ENCODE measurements around the gene PDE4B.

Gene PDE4B

GRCh38 chr1:65890201-65890843, 97.6 kb downstream of the PDE4B start:
- DNase-seq: no peak

- DNase-seq: no peak
These were observed 102.3 kb downstream of the PDE4B start for GRCh38 chr1:65894738-65895605.

- no peak for DNase-seq
These were observed 104.0 kb downstream of the PDE4B start for GRCh38 chr1:65896721-65897120.

GRCh38 chr1:65897485-65897884, 104.8 kb downstream of the PDE4B start:
- no peak for DNase-seq

- no peak for DNase-seq
These were observed 112.0 kb downstream of the PDE4B start for GRCh38 chr1:65904681-65905083.

GRCh38 chr1:65910432-65910831, 117.7 kb downstream of the PDE4B start:
- DNase-seq: no peak

- DNase-seq: no peak
These were observed 119.0 kb downstream of the PDE4B start for GRCh38 chr1:65911679-65912078.

- no peak for DNase-seq
These were observed 125.9 kb downstream of the PDE4B start for GRCh38 chr1:65918564-65918963.

- no peak for DNase-seq
These were observed 128.8 kb downstream of the PDE4B start for GRCh38 chr1:65921446-65921845.

- no peak for DNase-seq
These were observed 131.8 kb downstream of the PDE4B start for GRCh38 chr1:65924471-65924870.

GRCh38 chr1:65938506-65938905, 145.8 kb downstream of the PDE4B start:
- DNase-seq: no peak

GRCh38 chr1:65939191-65939590, 146.5 kb downstream of the PDE4B start:
- DNase-seq: no peak

GRCh38 chr1:65939636-65940035, 146.9 kb downstream of the PDE4B start:
- no peak for DNase-seq

GRCh38 chr1:65940126-65940525, 147.4 kb downstream of the PDE4B start:
- DNase-seq: no peak

- no peak for DNase-seq
These were observed 149.8 kb downstream of the PDE4B start for GRCh38 chr1:65942476-65942875.

GRCh38 chr1:65946376-65946775, 153.7 kb downstream of the PDE4B start:
- DNase-seq: no peak

- DNase-seq: no peak
These were observed 154.3 kb downstream of the PDE4B start for GRCh38 chr1:65946960-65947359.

- DNase-seq: no peak
These were observed 156.0 kb downstream of the PDE4B start for GRCh38 chr1:65948609-65949229.

- no peak for DNase-seq
These were observed 156.5 kb downstream of the PDE4B start for GRCh38 chr1:65949230-65949626.

GRCh38 chr1:65949933-65950332, 157.2 kb downstream of the PDE4B start:
- no peak for DNase-seq

GRCh38 chr1:65952696-65953095, 160.0 kb downstream of the PDE4B start:
- DNase-seq: no peak

- DNase-seq: no peak
These were observed 160.5 kb downstream of the PDE4B start for GRCh38 chr1:65953170-65953569.

GRCh38 chr1:65955071-65955470, 162.4 kb downstream of the PDE4B start:
- DNase-seq: no peak

- DNase-seq: no peak
These were observed 162.8 kb downstream of the PDE4B start for GRCh38 chr1:65955503-65955902.

Measured in activated CD4-positive, alpha-beta T cell treated with anti-CD3 and anti-CD28 coated beads, Interleukin-2, amount 50 U/mL, for 16 hours (primary cell).